NOMO-1 treated with DMSO at 0.1 percent for 48 hours (cell line): Measurements from ENCODE around the gene WFS1.

Experiments used
- DNase-seq: peaks from one replicate; lab custom pipeline; 2025; ENCODE audit not compliant: unreplicated experiment; lab: John Stamatoyannopoulos, UW

WFS1 gene

GRCh38 chr4:6296026-6296425 lies 26.4 kb downstream of the WFS1 start:
- no peak for DNase-seq

GRCh38 chr4:6297266-6297815 lies 27.7 kb downstream of the WFS1 start:
- no peak for DNase-seq

GRCh38 chr4:6298035-6298434 lies 28.4 kb downstream of the WFS1 start:
- no peak for DNase-seq

GRCh38 chr4:6298852-6299251 lies 29.2 kb downstream of the WFS1 start:
- no peak for DNase-seq

GRCh38 chr4:6299875-6300274 lies 30.2 kb downstream of the WFS1 start:
- no peak for DNase-seq

GRCh38 chr4:6300359-6300758 lies 30.7 kb downstream of the WFS1 start:
- no peak for DNase-seq

- no peak for DNase-seq
Observed at GRCh38 chr4:6301051-6301731, 31.5 kb downstream of the WFS1 start.

- DNase-seq = no peak
Observed at GRCh38 chr4:6301732-6302442, 32.2 kb downstream of the WFS1 start.

- no peak for DNase-seq
Observed at GRCh38 chr4:6302869-6303268, 33.2 kb downstream of the WFS1 start.

GRCh38 chr4:6303943-6304342 lies 34.3 kb downstream of the WFS1 start:
- DNase-seq = no peak

GRCh38 chr4:6306299-6306698 lies 36.6 kb downstream of the WFS1 start:
- DNase-seq = no peak

GRCh38 chr4:6307230-6307629 lies 37.6 kb downstream of the WFS1 start:
- no peak for DNase-seq

GRCh38 chr4:6307891-6308290 lies 38.2 kb downstream of the WFS1 start:
- no peak for DNase-seq

GRCh38 chr4:6308899-6309643 lies 39.4 kb downstream of the WFS1 start:
- DNase-seq = no peak

GRCh38 chr4:6309777-6310176 lies 40.1 kb downstream of the WFS1 start:
- DNase-seq = no peak

GRCh38 chr4:6313216-6313615 lies 43.6 kb downstream of the WFS1 start:
- DNase-seq = no peak

- DNase-seq = no peak
Observed at GRCh38 chr4:6316461-6317003, 46.9 kb downstream of the WFS1 start.

GRCh38 chr4:6318206-6318605 lies 48.6 kb downstream of the WFS1 start:
- no peak for DNase-seq

- no peak for DNase-seq
Observed at GRCh38 chr4:6319530-6320150, 50.0 kb downstream of the WFS1 start.

GRCh38 chr4:6320663-6321062 lies 51.0 kb downstream of the WFS1 start:
- DNase-seq = no peak

GRCh38 chr4:6321361-6321760 lies 51.7 kb downstream of the WFS1 start:
- no peak for DNase-seq
